ENCODE results near the gene CRAMP1.
"Not testable (repeated sequence)": the region's sequence is repeated elsewhere in the genome, so short reads cannot be mapped to it uniquely, and the experiment has no call there.

Gene CRAMP1

DNA sequence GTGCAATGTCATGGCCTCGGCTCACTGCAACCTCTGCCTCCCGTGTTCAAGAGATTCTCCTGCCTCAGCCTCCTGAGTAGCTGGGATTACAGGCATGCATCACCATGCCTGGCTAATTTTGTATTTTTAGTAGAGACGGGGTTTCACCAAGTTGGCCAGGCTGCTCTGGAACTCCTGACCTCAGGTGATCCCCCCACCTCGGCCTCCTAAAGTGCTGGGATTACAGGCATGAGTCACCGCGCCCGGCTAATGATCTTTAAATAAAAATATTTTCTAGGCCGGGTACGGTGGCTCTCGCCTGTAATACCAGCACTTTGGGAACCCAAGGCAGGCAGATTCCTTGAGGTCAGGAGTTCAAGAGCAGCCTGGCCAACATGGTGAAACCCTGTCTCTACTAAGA lies 106.1 kb downstream of the CRAMP1 start:
- not testable (repeated sequence) for FAIRE-seq

DNA sequence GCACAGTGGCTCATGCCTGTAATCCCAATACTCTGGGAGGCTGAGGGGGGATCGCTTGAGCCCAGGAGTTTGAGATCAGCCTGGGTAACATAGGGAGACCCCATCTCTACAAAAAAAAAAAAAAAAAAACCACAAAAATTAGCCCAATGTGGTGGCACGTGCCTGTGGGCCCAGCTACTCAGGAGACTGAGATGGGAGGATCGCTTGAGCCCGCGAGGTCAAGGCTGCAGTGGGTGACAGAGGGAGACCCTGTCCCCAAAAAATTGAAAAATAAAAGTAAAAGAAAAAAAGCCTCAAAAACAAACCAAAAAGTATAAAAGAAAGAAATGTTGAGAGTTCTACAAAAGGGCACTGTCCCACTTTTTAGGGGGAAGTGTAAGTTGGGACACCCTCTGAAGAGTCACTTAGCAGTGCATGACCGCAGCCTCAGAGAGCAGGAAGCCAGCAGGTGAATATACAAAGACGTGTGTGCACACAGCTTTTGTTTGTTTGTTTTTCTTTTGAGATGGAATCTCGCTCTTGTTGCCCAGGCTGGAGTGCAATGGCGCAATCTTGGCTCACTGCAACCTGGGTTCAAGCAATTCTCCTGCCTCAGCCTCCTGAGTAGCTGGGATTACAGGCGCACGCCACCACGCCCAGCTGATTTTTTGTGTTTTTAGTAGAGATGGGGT lies 107.5 kb downstream of the CRAMP1 start:
- FAIRE-seq = not testable (repeated sequence)

DNA sequence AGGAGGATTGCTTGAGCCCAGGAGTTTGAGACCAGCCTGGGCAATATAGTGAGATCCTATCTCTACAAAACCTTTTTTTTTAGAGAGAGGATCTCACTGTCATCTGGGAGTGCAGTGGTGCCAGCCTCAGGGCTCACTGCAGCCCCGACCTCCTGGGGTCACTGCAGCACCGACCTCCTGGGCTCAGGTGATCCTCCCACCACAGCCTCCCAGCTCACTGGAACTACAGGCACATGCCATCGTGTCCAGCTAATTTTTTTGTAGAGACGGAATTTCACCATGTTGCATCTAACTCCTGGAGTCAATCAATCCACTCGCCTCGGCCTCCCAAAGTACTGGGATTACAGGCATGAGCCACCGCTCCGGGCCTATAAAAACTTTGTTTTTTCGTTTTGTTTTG lies 109.2 kb downstream of the CRAMP1 start:
- no peak for FAIRE-seq

DNA sequence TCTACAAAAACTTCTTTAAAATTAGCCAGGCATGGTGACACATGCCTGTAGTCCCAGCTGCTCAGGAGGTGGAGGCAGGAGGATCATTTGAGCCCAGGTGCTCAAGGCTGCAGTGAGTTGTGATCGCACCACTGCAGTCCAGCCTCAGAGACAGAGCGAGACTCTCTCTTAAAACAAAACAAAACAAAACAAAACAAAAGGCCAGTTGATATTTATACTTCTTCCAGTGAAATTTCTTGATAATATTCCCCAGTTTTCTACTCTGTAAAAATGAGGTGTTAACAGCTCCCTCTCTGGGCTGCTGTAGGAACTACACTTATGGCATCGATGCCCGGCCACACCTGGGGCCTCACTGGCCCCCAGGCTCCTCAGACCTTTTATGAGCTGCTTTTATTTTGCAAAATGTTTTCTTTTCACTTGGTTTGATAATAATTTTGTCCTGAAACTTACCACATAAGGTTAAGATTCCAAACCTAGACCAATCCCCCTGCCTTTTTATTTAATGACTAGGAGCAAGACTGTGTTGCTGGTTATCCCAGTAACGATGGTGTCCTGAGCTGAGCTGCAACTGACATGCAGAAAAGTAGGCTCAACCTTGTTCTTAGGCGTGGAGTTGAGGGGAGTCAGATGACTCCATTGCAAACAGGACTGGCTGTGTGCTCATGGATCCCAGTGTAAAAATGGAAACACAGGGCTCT lies 111.4 kb downstream of the CRAMP1 start:
- FAIRE-seq = no peak

DNA sequence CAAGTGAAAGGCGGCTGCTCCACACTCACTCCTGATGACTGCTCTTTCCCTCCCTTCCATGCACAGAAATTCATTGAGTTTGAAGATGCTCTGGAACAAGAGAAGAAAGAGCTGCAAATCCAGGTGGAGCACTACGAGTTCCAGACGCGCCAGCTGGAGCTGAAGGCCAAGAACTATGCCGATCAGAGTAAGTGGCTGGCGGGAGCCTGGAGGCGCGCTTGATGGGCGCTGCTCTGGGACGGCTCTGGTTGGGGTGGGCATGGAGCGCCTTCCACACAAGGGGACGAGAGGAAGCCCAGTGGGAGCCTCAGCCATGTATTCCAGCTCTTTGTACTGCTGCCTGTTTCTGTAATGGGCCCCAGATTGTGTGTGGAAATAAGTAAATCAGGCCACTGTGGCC lies 112.3 kb downstream of the CRAMP1 start:
- FAIRE-seq = no peak

DNA sequence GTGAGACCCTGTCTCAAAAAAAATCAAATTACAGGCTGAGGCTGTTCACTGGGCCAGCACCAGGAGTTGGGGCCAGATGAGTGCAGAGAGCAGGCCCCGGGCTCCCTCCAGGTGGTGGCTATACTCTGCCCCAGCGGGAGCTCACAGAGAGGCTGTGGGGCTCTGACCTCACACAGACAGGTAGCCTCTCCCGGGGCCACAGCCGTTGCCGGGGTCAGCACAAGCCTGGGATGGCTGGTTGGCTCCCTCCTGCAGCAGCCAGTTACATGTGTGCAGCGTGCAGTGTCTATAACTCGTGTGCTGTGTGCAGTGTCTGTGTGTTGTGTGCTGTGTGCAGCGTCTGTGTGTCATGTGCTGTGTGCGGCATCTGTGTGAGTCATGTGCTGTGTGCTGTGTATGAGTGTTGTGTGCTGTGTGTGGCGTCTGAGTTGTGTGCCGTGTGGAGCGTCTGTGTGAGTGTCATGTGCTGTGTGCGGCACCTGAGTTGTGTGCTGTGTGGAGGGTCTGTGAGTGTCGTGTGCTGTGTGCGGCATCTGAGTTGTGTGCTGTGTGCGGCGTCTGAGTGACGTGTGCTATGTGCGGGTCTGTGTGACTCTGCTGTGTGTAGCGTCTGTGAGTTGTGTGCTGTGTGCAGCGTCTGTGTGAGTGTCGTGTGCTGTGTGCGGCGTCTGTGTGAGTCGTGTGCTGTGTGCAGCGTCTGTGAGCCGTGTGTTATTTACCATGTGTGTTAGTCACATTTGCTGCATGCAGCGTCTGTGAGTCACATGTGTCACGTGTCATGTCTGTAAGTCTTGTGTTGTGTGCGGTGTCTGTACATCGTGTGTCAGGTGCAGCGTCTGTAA lies 114.7 kb downstream of the CRAMP1 start:
- FAIRE-seq = no peak
